A549 (cell line): ENCODE data around the gene XIRP1. TPM values are rescaled to one million over a fixed set of nuclear protein-coding genes. Genes with fewer than 3 reads are reported as not detected.

Experiments used
- ATAC-seq, 2 experiments: fragments of 200-7000 bp in 1 of 2; fragments of >200 bp in 1 of 2; cut with Nextera tagmentation in 1 of 2; cut with Tn5 transposase in 1 of 2; 3 replicates each; pipeline versions ENCODE4 v1.8.0 to v1.9.1; 2018 to 2020; ENCODE audit warnings: mild to moderate bottlenecking in 1 of 2, moderate library complexity in 1 of 2
- CTCF ChIA-PET: fragments of 300-600 bp; sonication (Branson Sonifier 250); formaldehyde crosslinking; extraction: SDS; loops from one replicate; lab custom pipeline; 2021; ENCODE audit warnings: antibody characterized with exemption, inconsistent platforms; lab: Yijun Ruan, JAX
- POLR2A ChIA-PET: fragments of 350-600 bp; formaldehyde crosslinking; extraction: SDS; loops from one replicate; lab custom pipeline; 2021; ENCODE audit warnings: antibody characterized with exemption, inconsistent platforms; lab: Yijun Ruan, JAX
- DNase-seq, 2 experiments: peaks; one replicate each; pipeline versions ENCODE4 v3.0.0 to v3.0.0-alpha.2; 2011 to 2016; ENCODE audit warnings: low read depth in 1 of 2, low spot score in 1 of 2
- FAIRE-seq: peaks from 2 replicates; lab custom pipeline; 2011; peaks lifted over from hg19 to GRCh38; lab: Jason Lieb, UNC
- H3K27ac ChIP-seq, 2 experiments: fragments of >200 bp; sonication (Bioruptor Twin); formaldehyde crosslinking; 3 replicates each; pipeline ENCODE4 v1.5.1; 2016 to 2017
- H3K4me1 ChIP-seq: fragments of >200 bp; sonication (Bioruptor Twin); formaldehyde crosslinking; 3 replicates; pipeline ENCODE4 v1.6.1; 2016
- H3K4me2 ChIP-seq: fragments of >200 bp; sonication (Bioruptor Twin); formaldehyde crosslinking; 3 replicates; pipeline ENCODE4 v1.6.1; 2016
- H3K4me3 ChIP-seq: fragments of >200 bp; sonication (Bioruptor Twin); formaldehyde crosslinking; 3 replicates; pipeline ENCODE4 v1.5.1; 2016
- H3K9me3 ChIP-seq: fragments of >200 bp; sonication (Bioruptor Twin); formaldehyde crosslinking; 3 replicates; pipeline ENCODE4 v1.6.1; 2016
- BCL3 ChIP-seq: fragments of >200 bp; sonication (Bioruptor Twin); formaldehyde crosslinking; IDR thresholded peaks from 3 replicates; pipeline ENCODE4 v1.6.1; 2016
- CHD4 ChIP-seq: fragments of 200-600 bp; sonication (generic); IDR thresholded peaks from 2 replicates; pipeline ENCODE4 v1.6.1; 2016; ENCODE audit warnings: antibody characterized with exemption, mild to moderate bottlenecking, borderline replicate concordance
- E2F6 ChIP-seq: IDR thresholded peaks from 2 replicates; pipeline ENCODE4 v1.6.1; 2012; ENCODE audit warnings: low read depth, borderline replicate concordance
- EHF ChIP-seq: fragments of 250-450 bp; sonication (Bioruptor Pico); IDR thresholded peaks from 2 replicates; pipeline ENCODE4 v1.5.0; 2020; ENCODE audit warnings: mild to moderate bottlenecking
- EHMT2 ChIP-seq: fragments of 200-600 bp; sonication (generic); IDR thresholded peaks from 2 replicates; pipeline ENCODE4 v1.6.1; 2016; ENCODE audit warnings: antibody characterized with exemption, low read depth, mild to moderate bottlenecking, moderate library complexity
- ELK1 ChIP-seq: fragments of 150-350 bp; IDR thresholded peaks from 2 replicates; pipeline ENCODE4 v1.6.1; 2014; ENCODE audit warnings: low read depth, mild to moderate bottlenecking, low read length
- EP300 ChIP-seq, 2 experiments: fragments of >200 bp; sonication (Bioruptor Twin); formaldehyde crosslinking; IDR thresholded peaks; 2 replicates in 1 of 2; 3 replicates in 1 of 2; pipeline ENCODE4 v1.6.1; 2016 to 2017
- ESRRA ChIP-seq: fragments of 150-350 bp; IDR thresholded peaks from 2 replicates; pipeline ENCODE4 v1.6.1; 2014; ENCODE audit warnings: mild to moderate bottlenecking, low read length, borderline replicate concordance
- FOXS1 ChIP-seq: fragments of 250-450 bp; sonication (Bioruptor Pico); IDR thresholded peaks from 2 replicates; pipeline ENCODE4 v1.5.0; 2020; ENCODE audit warnings: mild to moderate bottlenecking, moderate library complexity
- HDAC2 ChIP-seq: fragments of 200-600 bp; sonication (generic); IDR thresholded peaks from 2 replicates; pipeline ENCODE4 v1.6.1; 2016
- HES2 ChIP-seq: fragments of >200 bp; sonication (Bioruptor Twin); formaldehyde crosslinking; IDR thresholded peaks from 2 replicates; pipeline ENCODE4 v1.6.1; 2016
- HOXA7 ChIP-seq: fragments of 250-450 bp; sonication (Bioruptor Pico); IDR thresholded peaks from 2 replicates; pipeline ENCODE4 v1.5.0; 2020; ENCODE audit warnings: mild to moderate bottlenecking, moderate library complexity
- HOXB13 ChIP-seq: fragments of 250-450 bp; sonication (Bioruptor Pico); IDR thresholded peaks from 2 replicates; pipeline ENCODE4 v1.5.0; 2020; ENCODE audit warnings: low read depth, mild to moderate bottlenecking, moderate library complexity
- HOXB5 ChIP-seq: fragments of 250-450 bp; sonication (Bioruptor Pico); IDR thresholded peaks from 2 replicates; pipeline ENCODE4 v1.5.0; 2020; ENCODE audit warnings: mild to moderate bottlenecking, moderate library complexity
- JUNB ChIP-seq: fragments of >200 bp; sonication (Bioruptor Twin); formaldehyde crosslinking; IDR thresholded peaks from 2 replicates; pipeline ENCODE4 v1.6.1; 2016
- MYC ChIP-seq: IDR thresholded peaks from 2 replicates; pipeline ENCODE4 v1.6.1; 2012; ENCODE audit warnings: mild to moderate bottlenecking, inconsistent platforms, low read length, improper control_type of control experiment, borderline replicate concordance
- NPAS2 ChIP-seq: fragments of 250-450 bp; sonication (Bioruptor Pico); IDR thresholded peaks from 2 replicates; pipeline ENCODE4 v1.8.0; 2022; ENCODE audit warnings: mild to moderate bottlenecking, moderate library complexity, borderline replicate concordance
- NR3C1 ChIP-seq: fragments of >200 bp; sonication (Bioruptor Twin); formaldehyde crosslinking; IDR thresholded peaks from 3 replicates; pipeline ENCODE4 v1.6.1; 2017
- POLR2A ChIP-seq: IDR thresholded peaks from 2 replicates; pipeline ENCODE4 v1.6.1; 2012; ENCODE audit warnings: mild to moderate bottlenecking, low read length
- POLR2AphosphoS2 ChIP-seq: conservative IDR thresholded peaks from 2 replicates; pipeline ENCODE4 v1.6.1; 2012; ENCODE audit warnings: low read length, improper control_type of control experiment, inconsistent platforms
- RAD21 ChIP-seq, 2 experiments: fragments of >200 bp in 1 of 2; sonication (Bioruptor Twin) in 1 of 2; formaldehyde crosslinking in 1 of 2; IDR thresholded peaks in 1 of 2; conservative IDR thresholded peaks in 1 of 2; 2 replicates in 1 of 2; 3 replicates in 1 of 2; pipeline ENCODE4 v1.6.1; 2012 to 2018; ENCODE audit warnings: inconsistent platforms in 1 of 2
- RNF2 ChIP-seq: fragments of 200-600 bp; sonication (generic); IDR thresholded peaks from 2 replicates; pipeline ENCODE4 v1.6.1; 2016; ENCODE audit warnings: low read depth, mild to moderate bottlenecking, antibody characterized with exemption, moderate library complexity, borderline replicate concordance
- SREBF2 ChIP-seq: fragments of 450-650 bp; IDR thresholded peaks from 2 replicates; pipeline ENCODE4 v1.6.1; 2014; ENCODE audit warnings: mild to moderate bottlenecking, moderate library complexity
- TFCP2L1 ChIP-seq: fragments of 250-450 bp; sonication (Bioruptor Pico); IDR thresholded peaks from 2 replicates; pipeline ENCODE4 v1.5.0; 2021; ENCODE audit warnings: mild to moderate bottlenecking
- USF2 ChIP-seq: fragments of 450-650 bp; IDR thresholded peaks from 2 replicates; pipeline ENCODE4 v1.6.1; 2014; ENCODE audit warnings: antibody characterized with exemption
- ZC3H11A ChIP-seq: fragments of 450-650 bp; IDR thresholded peaks from 2 replicates; pipeline ENCODE4 v1.6.1; 2014; ENCODE audit warnings: antibody characterized with exemption, mild to moderate bottlenecking
- ZNF302 ChIP-seq: fragments of 250-450 bp; sonication (Bioruptor Pico); IDR thresholded peaks from 2 replicates; pipeline ENCODE4 v1.9.0; 2021; ENCODE audit warnings: inconsistent platforms, mild to moderate bottlenecking, moderate library complexity
- WGBS: methylation state at CpG from one replicate; pipeline ENCODE4 v1.1.6; 2017; ENCODE audit errors: missing lambda C conversion rate; 5-methylcytosine and 5-hydroxymethylcytosine counted together
- polyA plus RNA-seq, 4 experiments: library from polyadenylated mRNA; depleted of rRNA in 3 of 4; stranded (reverse); fragments of >200 nt; fragmentation: RNase III in 1 of 4; extraction: RNeasy Plus Mini Kit Qiagen cat#74134 plus additional on column Dnase treatment in 1 of 4; gene quantifications; 2 replicates in 3 of 4; 3 replicates in 1 of 4; pipeline ENCODE4 v1.2.3, GENCODE V29; 2011 to 2017
- TF ChIP-seq, protein P1 (sequence below): IDR thresholded peaks from 2 replicates; pipeline ENCODE4 v1.6.1; 2012

XIRP1 gene
- polyA plus RNA-seq, 2 of the 4 experiments (the other 2 are of a cell fraction): not detected

GRCh38 chr3:39189959-39190269, 2.5 kb downstream of the XIRP1 start (continued):
- no peak for TF ChIP-seq ELK1
- no peak for TF ChIP-seq SREBF2
- no peak for TF ChIP-seq FOXS1 (CRISPR knock-in tag)
- TF ChIP-seq POLR2A: no peak
- no peak for TF ChIP-seq ZC3H11A
- peak; percentile 76 to 78 for TF ChIP-seq RAD21 (conservative IDR thresholded peaks at IDR 0.05 in 1 of 2, IDR thresholded peaks at IDR 0.05 in 1 of 2)
- no peak for TF ChIP-seq USF2
- no peak for TF ChIP-seq EHF
- TF ChIP-seq POLR2AphosphoS2: no peak
- TF ChIP-seq, protein P1, sequence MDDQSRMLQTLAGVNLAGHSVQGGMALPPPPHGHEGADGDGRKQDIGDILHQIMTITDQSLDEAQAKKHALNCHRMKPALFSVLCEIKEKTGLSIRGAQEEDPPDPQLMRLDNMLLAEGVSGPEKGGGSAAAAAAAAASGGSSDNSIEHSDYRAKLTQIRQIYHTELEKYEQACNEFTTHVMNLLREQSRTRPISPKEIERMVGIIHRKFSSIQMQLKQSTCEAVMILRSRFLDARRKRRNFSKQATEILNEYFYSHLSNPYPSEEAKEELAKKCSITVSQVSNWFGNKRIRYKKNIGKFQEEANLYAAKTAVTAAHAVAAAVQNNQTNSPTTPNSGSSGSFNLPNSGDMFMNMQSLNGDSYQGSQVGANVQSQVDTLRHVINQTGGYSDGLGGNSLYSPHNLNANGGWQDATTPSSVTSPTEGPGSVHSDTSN: no peak
- TF ChIP-seq JUNB: no peak
- TF ChIP-seq NPAS2: no peak
- TF ChIP-seq MYC: no peak
- no peak for TF ChIP-seq HES2
- TF ChIP-seq TFCP2L1 (CRISPR knock-in tag): no peak
- no peak for TF ChIP-seq CHD4
- no peak for TF ChIP-seq HOXB5

DNA sequence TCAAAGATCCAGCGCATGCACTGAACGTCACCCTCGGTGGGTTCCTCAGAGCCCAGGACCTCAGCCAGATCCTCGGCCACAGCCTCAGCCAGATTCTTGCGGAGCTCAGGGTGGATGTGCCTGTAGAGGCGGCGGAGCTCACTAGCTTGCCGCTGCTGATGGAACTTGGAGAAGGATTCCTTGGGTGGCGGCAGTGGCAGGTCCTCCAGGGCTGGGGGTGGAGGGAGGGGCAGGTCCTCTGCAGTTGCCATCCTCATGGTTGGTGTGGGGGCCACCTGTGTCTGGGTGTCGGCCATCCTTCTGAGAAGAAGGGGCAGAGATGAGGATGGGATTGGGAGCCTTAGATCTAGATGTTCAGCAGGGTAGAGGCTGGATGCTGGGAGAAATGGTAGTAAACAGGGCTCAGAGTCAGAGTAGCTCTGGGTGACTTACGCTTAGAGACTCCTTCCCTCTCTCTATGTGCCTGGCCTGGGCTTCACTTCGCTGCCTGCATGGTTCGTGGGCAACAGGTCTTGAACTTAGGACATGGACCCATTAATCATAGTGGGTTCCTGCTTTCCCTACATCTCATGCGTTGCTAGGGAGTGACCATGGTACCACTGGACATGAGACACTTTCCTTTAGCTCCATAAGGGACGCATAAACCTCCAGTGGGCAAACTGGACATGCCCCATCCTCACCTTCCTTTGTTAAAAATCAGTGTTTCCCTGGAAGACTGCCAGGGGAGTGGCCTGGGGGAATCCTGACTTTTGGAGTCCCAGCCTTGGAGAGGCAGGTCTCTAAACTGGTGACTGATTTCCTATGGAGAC, 3.0 kb downstream of the XIRP1 start:
- peak; percentile 4 to 48; a peak in 3 of 6 replicates for ATAC-seq
- no peak overlapping the region for H3K4me2 ChIP-seq
- no peak overlapping the region for H3K27ac ChIP-seq
- FAIRE-seq: no peak
- H3K4me1 ChIP-seq: no peaks in the 10 kb centered on the region; the same call in 2 of the 3 replicates
- DNase-seq: no peak
- 48% methylated on average over 7 of the region's 15 CpGs for WGBS
- POLR2A ChIA-PET: interaction anchor here (0.8 kb wide), 1 partner anchor 99 kb away, joined by 3 read pairs; no protein-coding TSS in a partner anchor
- no peak overlapping the region for H3K4me3 ChIP-seq
- H3K9me3 ChIP-seq: no peaks in the 10 kb centered on the region
- CTCF ChIA-PET: interaction anchor here (0.7 to 17.2 kb wide), 51 partner anchors 8 to 373 kb away, joined by 3 to 459 read pairs (median 5); partner anchors contain the start of genes CX3CR1, GORASP1, SCN10A and TTC21A
- TF ChIP-seq E2F6: no peak
- no peak for TF ChIP-seq HOXB13

- H3K9me3 ChIP-seq: no peaks in the 10 kb centered on the region
- WGBS: 66% methylated on average over 25 of the region's 35 CpGs
- FAIRE-seq (no peak), ATAC-seq (no peak), DNase-seq (no peak)
- H3K27ac ChIP-seq: no peak overlapping the region
- POLR2A ChIA-PET: no interaction called here
- no peak overlapping the region for H3K4me3 ChIP-seq
- CTCF ChIA-PET: interaction anchor here (0.7 to 17.2 kb wide), 24 partner anchors 9 to 190 kb away, joined by 3 to 459 read pairs (median 6); partner anchors contain the start of genes CX3CR1, GORASP1 and TTC21A
- TF ChIP-seq EHMT2 (no peak), ZNF302 (no peak), HDAC2 (no peak), BCL3 (no peak), EP300 (IDR thresholded peaks at IDR 0.05) (no peak), ESRRA (no peak), NR3C1 (no peak), RNF2 (no peak), HES2 (no peak), HOXA7 (CRISPR knock-in tag) (no peak)
- TF ChIP-seq, all 56 proteins: peak for 0
- Histone ChIP-seq H3K4me1 (no peaks in the 10 kb centered on the region; the same call in 2 of the 3 replicates), H3K4me2 (no peak overlapping the region)
Measured at GRCh38 chr3:39188271-39189149, 3.9 kb downstream of the XIRP1 start.
